MG63 (cell line): ENCODE results near the gene SOCS7. TPM values are rescaled to one million over a fixed set of nuclear protein-coding genes. Genes with fewer than 3 reads are reported as not detected.

ENCODE experiments used
- DNase-seq: peaks from one replicate; pipeline ENCODE4 v3.0.0-alpha.2; 2020
- H3K27me3 ChIP-seq: fragments of 250-450 bp; sonication (Bioruptor Pico); 2 replicates; pipeline ENCODE4 v1.5.1; 2020; ENCODE audit warnings: mild to moderate bottlenecking, moderate library complexity
- H3K36me3 ChIP-seq: fragments of 250-450 bp; sonication (Bioruptor Pico); 2 replicates; pipeline ENCODE4 v1.5.1; 2020; ENCODE audit warnings: mild to moderate bottlenecking, moderate library complexity
- H3K4me3 ChIP-seq: fragments of 250-450 bp; sonication (Bioruptor Pico); 2 replicates; pipeline ENCODE4 v1.5.1; 2020; ENCODE audit warnings: mild to moderate bottlenecking, moderate library complexity
- H3K9me3 ChIP-seq: fragments of 250-450 bp; sonication (Bioruptor Pico); 2 replicates; pipeline ENCODE4 v1.5.1; 2020; ENCODE audit warnings: mild to moderate bottlenecking, moderate library complexity
- total RNA-seq: library from RNA; depleted of rRNA; stranded (reverse); fragments of >200 nt; shearing (Covaris generic); gene quantifications from 2 replicates; pipeline ENCODE4 v1.2.3, GENCODE V29; 2014; ENCODE audit warnings: low replicate concordance

SOCS7 gene
- total RNA-seq, 1 experiment from 2014 or later, result 17.4 TPM

- H3K27me3 ChIP-seq, result no peaks in the 10 kb centered on the region
- H3K9me3 ChIP-seq, result no peaks in the 10 kb centered on the region
- H3K4me3 ChIP-seq, result no peak overlapping the region
- H3K36me3 ChIP-seq, result no peaks in the 10 kb centered on the region
- DNase-seq, result no peak
These were observed 20.7 kb upstream of the SOCS7 start for GRCh38 chr17:38330941-38331411.

GRCh38 chr17:38332735-38333134 is 18.9 kb upstream of the SOCS7 start:
- no peaks in the 10 kb centered on the region for H3K9me3 ChIP-seq
- no peak overlapping the region for H3K4me3 ChIP-seq
- no peaks in the 10 kb centered on the region for H3K27me3 ChIP-seq
- H3K36me3 ChIP-seq, result no peaks in the 10 kb centered on the region
- DNase-seq, result no peak

GRCh38 chr17:38333635-38334295 is 17.9 kb upstream of the SOCS7 start:
- H3K9me3 ChIP-seq, result no peaks in the 10 kb centered on the region
- DNase-seq, result peak; percentile 32
- H3K36me3 ChIP-seq, result no peaks in the 10 kb centered on the region
- no peak overlapping the region for H3K4me3 ChIP-seq
- H3K27me3 ChIP-seq, result no peaks in the 10 kb centered on the region

GRCh38 chr17:38334480-38335364 is 16.9 kb upstream of the SOCS7 start:
- no peak overlapping the region for H3K4me3 ChIP-seq
- H3K36me3 ChIP-seq, result no peaks in the 10 kb centered on the region
- H3K27me3 ChIP-seq, result no peaks in the 10 kb centered on the region
- H3K9me3 ChIP-seq, result no peaks in the 10 kb centered on the region
- DNase-seq, result no peak

- DNase-seq, result no peak
- no peaks in the 10 kb centered on the region for H3K27me3 ChIP-seq
These were observed 14.8 kb upstream of the SOCS7 start for GRCh38 chr17:38336838-38337237.

GRCh38 chr17:38338053-38338452 is 13.6 kb upstream of the SOCS7 start:
- no peaks in the 10 kb centered on the region for H3K36me3 ChIP-seq
- no peaks in the 10 kb centered on the region for H3K9me3 ChIP-seq
- H3K27me3 ChIP-seq, result no peaks in the 10 kb centered on the region
- no peak overlapping the region for H3K4me3 ChIP-seq
- DNase-seq, result no peak

More at GRCh38 chr17:38336838-38337237, 14.8 kb upstream of the SOCS7 start:
- Histone ChIP-seq H3K9me3 (no peaks in the 10 kb centered on the region), H3K36me3 (no peaks in the 10 kb centered on the region), H3K4me3 (no peak overlapping the region)

GRCh38 chr17:38338535-38338934 is 13.1 kb upstream of the SOCS7 start:
- no peaks in the 10 kb centered on the region for H3K36me3 ChIP-seq
- no peaks in the 10 kb centered on the region for H3K9me3 ChIP-seq
- DNase-seq, result no peak
- H3K4me3 ChIP-seq, result no peak overlapping the region
- no peaks in the 10 kb centered on the region for H3K27me3 ChIP-seq

GRCh38 chr17:38339891-38340290 is 11.8 kb upstream of the SOCS7 start:
- Histone ChIP-seq H3K9me3 (no peaks in the 10 kb centered on the region), H3K36me3 (no peaks in the 10 kb centered on the region), H3K27me3 (no peaks in the 10 kb centered on the region), H3K4me3 (no peak overlapping the region)
- no peak for DNase-seq

GRCh38 chr17:38341035-38341721 is 10.5 kb upstream of the SOCS7 start:
- no peak overlapping the region for H3K4me3 ChIP-seq
- H3K36me3 ChIP-seq, result no peaks in the 10 kb centered on the region
- no peaks in the 10 kb centered on the region for H3K9me3 ChIP-seq
- H3K27me3 ChIP-seq, result no peaks in the 10 kb centered on the region
- peak; percentile 43 for DNase-seq

GRCh38 chr17:38342886-38343607 is 8.6 kb upstream of the SOCS7 start:
- Histone ChIP-seq H3K4me3 (no peak overlapping the region), H3K27me3 (no peaks in the 10 kb centered on the region), H3K36me3 (no peaks in the 10 kb centered on the region), H3K9me3 (no peaks in the 10 kb centered on the region)
- DNase-seq, result no peak

GRCh38 chr17:38343608-38344419 is 7.8 kb upstream of the SOCS7 start, which contains the start of gene GPR179:
Gene GPR179 (minus strand): TSS chr17:38343956. CDS start chr17:38343789, 167 bp downstream.
- no peaks in the 10 kb centered on the region for H3K9me3 ChIP-seq
- H3K4me3 ChIP-seq, result no peak within 1 kb of the TSS
- no peaks in the 10 kb centered on the region for H3K36me3 ChIP-seq
- DNase-seq, result no peak
- H3K27me3 ChIP-seq, result no peaks in the 10 kb centered on the region

GRCh38 chr17:38344420-38344745 is 7.3 kb upstream of the SOCS7 start:
- Histone ChIP-seq H3K4me3 (no peak overlapping the region), H3K36me3 (no peaks in the 10 kb centered on the region), H3K27me3 (no peaks in the 10 kb centered on the region), H3K9me3 (no peaks in the 10 kb centered on the region)
- no peak for DNase-seq

GRCh38 chr17:38345743-38346142 is 5.9 kb upstream of the SOCS7 start:
- Histone ChIP-seq H3K4me3 (no peak overlapping the region), H3K27me3 (no peaks in the 10 kb centered on the region), H3K36me3 (no peaks in the 10 kb centered on the region), H3K9me3 (no peaks in the 10 kb centered on the region)
- no peak for DNase-seq

- H3K36me3 ChIP-seq, result no peaks in the 10 kb centered on the region; the same call in 1 of the 2 replicates
- H3K27me3 ChIP-seq, result no peaks in the 10 kb centered on the region
- no peaks in the 10 kb centered on the region for H3K9me3 ChIP-seq
- no peak overlapping the region for H3K4me3 ChIP-seq
- DNase-seq, result peak; percentile 78
These were observed 2.4 kb upstream of the SOCS7 start for GRCh38 chr17:38349097-38349730.

- no peak overlapping the region for H3K4me3 ChIP-seq
- no peaks in the 10 kb centered on the region for H3K27me3 ChIP-seq
- no peak for DNase-seq
- no peaks in the 10 kb centered on the region for H3K9me3 ChIP-seq
- peaks cover 2% of the 10 kb centered on the region for H3K36me3 ChIP-seq
These were observed 1.6 kb upstream of the SOCS7 start for GRCh38 chr17:38350035-38350434.
